ENCODE measurements around the gene ACOT6.
"Not testable (repeated sequence)": the region's sequence is repeated elsewhere in the genome, so short reads cannot be mapped to it uniquely, and the experiment has no call there.

ACOT6 gene

DNA sequence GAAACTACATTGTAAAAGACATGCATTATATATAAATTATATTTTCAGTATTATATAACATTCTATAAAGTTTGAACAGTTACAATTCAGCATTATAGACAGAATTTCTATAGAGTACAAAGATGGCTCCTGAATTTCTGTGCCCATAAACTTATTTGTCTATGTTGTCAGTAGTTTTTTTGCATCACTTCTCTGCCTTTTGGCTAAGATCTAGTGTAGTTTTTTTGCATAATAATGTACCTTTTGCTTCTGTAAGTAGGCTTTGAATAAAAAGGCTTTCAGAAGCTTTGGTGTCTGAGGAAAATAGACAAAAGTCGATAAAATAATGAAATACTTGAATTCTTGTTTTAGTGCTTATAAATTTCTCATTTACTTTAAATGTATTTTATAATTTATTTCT lies 43.5 kb downstream of the ACOT6 start:
- FAIRE-seq = no peak

DNA sequence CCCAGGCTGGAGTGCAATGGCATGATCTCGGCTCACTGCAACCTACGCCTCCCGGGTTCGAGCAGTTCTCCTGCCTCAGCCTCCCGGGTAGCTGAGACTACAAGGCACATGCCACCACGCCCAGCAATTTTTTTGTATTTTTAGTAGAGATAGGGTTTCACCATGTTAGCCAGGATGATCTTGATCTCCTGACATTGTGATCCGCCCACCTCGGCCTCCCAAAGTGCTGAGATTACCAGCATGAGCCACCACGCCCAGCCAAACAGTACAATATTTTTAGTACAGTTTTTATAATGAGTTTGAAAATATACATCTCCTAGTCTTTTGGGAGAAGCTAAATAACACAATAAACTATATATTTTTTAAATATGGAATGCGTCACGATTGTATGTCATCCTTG lies 46.9 kb downstream of the ACOT6 start:
- not testable (repeated sequence) for FAIRE-seq

DNA sequence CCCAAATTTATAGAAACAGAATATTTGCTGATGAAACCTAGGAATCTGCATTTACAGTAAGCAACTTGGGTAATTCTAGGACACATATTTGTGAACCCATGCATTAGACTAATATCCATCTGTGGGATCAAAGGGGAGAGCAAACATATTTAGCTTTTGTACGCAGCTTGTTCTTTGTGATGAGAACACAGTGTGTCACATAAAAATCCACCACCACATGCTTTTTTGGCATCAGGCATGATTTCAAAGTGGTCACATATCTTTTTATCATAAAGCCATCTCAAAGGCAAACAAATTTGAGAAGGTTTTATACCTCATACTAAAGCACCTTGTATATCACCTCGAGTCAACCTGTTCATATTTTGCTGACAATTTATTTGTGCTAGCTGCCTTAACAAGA lies 48.2 kb downstream of the ACOT6 start:
- no peak for FAIRE-seq

DNA sequence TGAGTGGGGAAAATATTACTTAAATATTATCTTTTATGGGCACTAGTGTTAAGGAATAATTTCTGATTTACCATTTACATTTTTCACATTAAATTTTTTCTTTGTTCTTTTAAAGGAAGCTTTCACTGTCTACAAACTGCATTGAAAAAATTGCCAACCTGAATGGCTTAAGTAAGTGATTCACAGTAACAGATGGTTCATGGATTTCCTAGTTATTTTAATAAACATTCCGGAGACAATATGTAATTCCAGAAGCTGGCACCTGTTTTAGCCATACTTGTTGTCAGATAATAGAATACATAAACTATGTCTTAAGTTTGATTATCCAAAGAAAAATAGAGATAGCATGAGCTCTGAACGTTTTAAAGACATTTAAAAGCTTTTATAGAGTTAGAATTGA lies 49.6 kb downstream of the ACOT6 start:
- FAIRE-seq = no peak

DNA sequence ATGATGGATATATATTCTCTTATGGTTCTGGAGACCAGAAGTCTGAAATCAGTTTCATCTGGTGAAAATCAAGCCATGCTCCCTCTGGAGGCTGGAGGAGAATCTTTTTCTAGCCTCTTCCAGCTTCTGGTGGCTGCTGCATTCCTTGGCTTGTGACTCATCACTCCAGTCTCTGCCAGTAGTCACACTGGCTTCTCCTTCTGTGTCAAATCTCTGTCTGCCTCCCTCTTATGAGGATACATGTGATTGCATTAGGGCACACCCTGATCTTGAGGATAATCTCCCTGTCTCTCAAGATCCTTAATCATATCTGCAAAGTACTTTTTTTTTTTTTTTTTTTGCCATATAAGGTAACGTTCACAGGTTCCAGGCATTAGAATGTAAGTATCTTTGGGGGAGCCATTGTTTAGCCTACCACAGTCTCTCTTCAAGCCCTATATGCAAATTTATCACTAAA lies 50.2 kb downstream of the ACOT6 start:
- no peak for FAIRE-seq

DNA sequence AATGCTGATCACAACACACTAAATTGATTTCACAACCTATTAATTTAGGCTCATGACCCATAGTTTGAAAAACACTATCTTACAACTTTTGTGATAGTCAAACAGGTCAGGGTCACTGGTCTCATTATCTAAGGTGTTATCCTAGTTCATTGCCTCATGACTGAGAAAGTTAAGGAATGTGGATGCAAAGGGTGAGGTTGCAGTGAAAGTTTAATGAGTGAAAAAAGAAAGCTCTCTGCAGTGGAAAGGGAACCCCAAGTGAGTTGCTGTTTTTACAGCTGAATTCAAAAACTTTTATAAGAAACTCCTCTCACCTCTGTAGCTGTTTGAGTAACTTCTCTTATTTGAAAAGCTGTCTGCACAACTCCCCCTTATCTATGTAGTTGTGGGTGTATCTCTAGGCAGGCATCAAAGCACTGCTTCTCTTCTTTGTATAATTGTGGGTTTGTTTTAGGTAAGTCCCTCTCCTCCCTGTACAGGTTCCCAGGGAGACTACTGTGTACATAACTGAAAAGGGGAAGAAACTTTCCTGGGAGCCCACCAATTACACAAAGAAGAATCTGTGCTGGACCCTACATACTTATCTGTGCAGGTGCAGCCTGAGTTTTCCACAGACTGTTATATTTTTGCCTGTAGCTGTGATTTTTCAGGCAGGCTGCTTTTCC lies 51.4 kb downstream of the ACOT6 start:
- no peak for FAIRE-seq

DNA sequence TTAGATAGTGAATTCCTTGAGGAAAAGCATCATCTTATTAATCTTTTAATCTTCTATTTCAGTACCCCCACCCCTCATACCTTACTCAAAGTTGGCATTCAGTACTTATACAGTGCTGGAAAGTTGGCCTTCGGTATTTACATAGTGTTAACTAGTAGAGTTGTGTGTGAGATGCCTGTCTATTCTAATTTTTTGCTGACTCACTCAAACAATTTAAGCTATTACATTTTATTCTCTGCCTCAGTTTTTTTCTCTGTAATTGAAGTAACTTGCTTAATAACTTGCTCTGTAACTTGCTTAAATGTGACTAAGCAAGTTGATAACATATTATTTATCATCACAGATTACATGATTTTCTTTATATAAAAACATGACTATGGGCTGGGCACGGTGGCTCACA lies 52.8 kb downstream of the ACOT6 start:
- FAIRE-seq = no peak

DNA sequence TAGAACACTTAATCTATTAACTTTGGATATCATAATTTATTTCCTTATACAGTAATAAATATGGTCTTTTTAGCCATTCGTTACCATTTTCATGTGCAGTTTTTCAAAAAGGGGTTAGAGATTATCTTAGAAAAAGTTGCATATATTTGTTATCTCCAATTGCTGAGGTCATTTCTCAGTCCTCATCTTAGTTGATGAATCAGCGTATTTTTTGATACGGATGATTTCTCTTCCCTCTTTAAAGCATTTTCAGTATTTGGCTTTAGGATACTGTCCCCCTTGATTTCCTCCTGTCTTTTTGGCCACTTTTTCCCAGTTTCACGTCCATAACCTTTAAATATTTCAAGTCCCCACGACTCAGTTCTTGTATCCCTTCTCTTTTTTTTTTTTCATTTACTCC lies 54.3 kb downstream of the ACOT6 start:
- FAIRE-seq = no peak

DNA sequence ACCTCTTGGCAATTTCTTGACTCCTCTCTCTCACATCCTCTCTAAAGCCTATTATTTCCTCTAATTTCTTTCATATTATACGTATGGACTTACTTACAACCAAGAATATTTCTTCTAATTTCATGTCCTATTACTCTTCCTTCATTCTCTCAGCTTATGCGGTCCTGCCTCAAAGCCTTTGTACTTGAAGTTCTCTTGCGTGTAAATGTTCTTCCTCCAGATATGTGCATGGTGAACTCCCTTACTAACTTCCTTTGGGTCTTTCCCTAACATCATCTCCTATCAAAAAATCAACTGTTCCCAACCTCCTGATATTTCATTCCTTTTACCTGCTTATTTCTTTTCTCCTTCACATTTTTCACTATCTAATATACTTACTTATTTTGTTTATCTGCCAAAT lies 55.5 kb downstream of the ACOT6 start:
- no peak for FAIRE-seq
